Uterus (tissue), 4 donors: ENCODE data around the gene RGPD5. TPM values are rescaled to one million over a fixed set of nuclear protein-coding genes. Genes with fewer than 3 reads are reported as not detected.
"Not testable (repeated sequence)": the region's sequence is repeated elsewhere in the genome, so short reads cannot be mapped to it uniquely, and the experiment has no call there.

ENCODE experiments used
- DNase-seq, 2 donors: peaks; one replicate each; pipeline ENCODE4 v3.0.0-alpha.2; 2019 to 2020
- H3K27ac ChIP-seq, 2 donors: fragments of 200-600 bp; sonication (generic); 1 replicate in 1 of 2; 2 replicates in 1 of 2; pipeline ENCODE4 v1.5.1; 2016 to 2018
- H3K27me3 ChIP-seq, 2 donors: fragments of 200-600 bp; sonication (generic); one replicate each; pipeline ENCODE4 v1.5.1; 2018 to 2019; ENCODE audit warnings: control low read depth in 1 of 2
- H3K36me3 ChIP-seq, 2 donors: fragments of 200-600 bp; sonication (generic); one replicate each; pipeline ENCODE4 v1.5.1; 2019; ENCODE audit warnings: control low read depth in 1 of 2
- H3K4me1 ChIP-seq, 2 donors: fragments of 200-600 bp; sonication (generic); one replicate each; pipeline ENCODE4 v1.5.1; 2018 to 2019; ENCODE audit warnings: control low read depth in 1 of 2
- H3K4me3 ChIP-seq, 2 donors: fragments of 200-600 bp; sonication (generic); 1 replicate in 1 of 2; 2 replicates in 1 of 2; pipeline ENCODE4 v1.5.1; 2018 to 2019; ENCODE audit warnings: mild to moderate bottlenecking in 1 of 2
- H3K9me3 ChIP-seq, 2 donors: fragments of 200-600 bp; sonication (generic); one replicate each; pipeline ENCODE4 v1.5.1; 2019; ENCODE audit warnings: control low read depth in 1 of 2
- intact Hi-C: fragments of 100-400 bp; cut with DNase I; formaldehyde crosslinking; loops from one replicate; pipeline ENCODE4 v1.15.1; 2023; ENCODE audit warnings: low total_unique reads
- total RNA-seq, 4 donors: library from RNA; depleted of rRNA in 3 of 4; stranded (reverse); fragments of >200 nt in 3 of 4; gene quantifications; one replicate each; pipeline versions ENCODE4 v1.1.0 to v1.2.4, GENCODE V29; 2014 to 2023
- donor health status: DM: yes; HTN: yes; CAD: no.

RGPD5 gene
- total RNA-seq, 4 donors from 2014 or later = 10.5 to 111 (median 45.6) TPM

- H3K27ac ChIP-seq, H3K4me1 ChIP-seq, H3K4me3 ChIP-seq, DNase-seq, H3K27me3 ChIP-seq, H3K36me3 ChIP-seq, intact Hi-C loops, H3K9me3 ChIP-seq: not testable (repeated sequence)
These were observed 2.4 kb upstream of the RGPD5 start for GRCh38 chr2:109791530-109792279.

GRCh38 chr2:109792659-109793058 lies 1.4 kb upstream of the RGPD5 start:
- H3K27ac ChIP-seq, intact Hi-C loops, H3K9me3 ChIP-seq, H3K27me3 ChIP-seq, DNase-seq, H3K36me3 ChIP-seq, H3K4me1 ChIP-seq, H3K4me3 ChIP-seq: not testable (repeated sequence)

GRCh38 chr2:109871129-109871751 lies 77.1 kb downstream of the RGPD5 start:
- H3K36me3 ChIP-seq, intact Hi-C loops, H3K4me1 ChIP-seq, H3K27me3 ChIP-seq, H3K27ac ChIP-seq, DNase-seq, H3K9me3 ChIP-seq, H3K4me3 ChIP-seq: not testable (repeated sequence)

GRCh38 chr2:109876625-109877024 lies 82.5 kb downstream of the RGPD5 start:
- H3K36me3 ChIP-seq, DNase-seq, H3K4me3 ChIP-seq, H3K27ac ChIP-seq, intact Hi-C loops, H3K4me1 ChIP-seq, H3K27me3 ChIP-seq, H3K9me3 ChIP-seq: not testable (repeated sequence)

GRCh38 chr2:109882112-109882511 lies 88.0 kb downstream of the RGPD5 start:
- H3K27me3 ChIP-seq, H3K4me3 ChIP-seq, DNase-seq, intact Hi-C loops, H3K9me3 ChIP-seq, H3K27ac ChIP-seq, H3K36me3 ChIP-seq, H3K4me1 ChIP-seq: not testable (repeated sequence)

- DNase-seq, H3K9me3 ChIP-seq, intact Hi-C loops: not testable (repeated sequence)
These were observed 94.3 kb downstream of the RGPD5 start for GRCh38 chr2:109888414-109888813.

GRCh38 chr2:109889909-109890308 lies 95.8 kb downstream of the RGPD5 start:
- H3K36me3 ChIP-seq, intact Hi-C loops, H3K9me3 ChIP-seq, H3K27ac ChIP-seq, H3K27me3 ChIP-seq, H3K4me3 ChIP-seq, DNase-seq, H3K4me1 ChIP-seq: not testable (repeated sequence)

More at GRCh38 chr2:109888414-109888813, 94.3 kb downstream of the RGPD5 start:
- not testable (repeated sequence) for H3K4me1 ChIP-seq, H3K27ac ChIP-seq, H3K4me3 ChIP-seq, H3K27me3 ChIP-seq, H3K36me3 ChIP-seq

GRCh38 chr2:109891024-109891423 lies 96.9 kb downstream of the RGPD5 start:
- H3K9me3 ChIP-seq, H3K27me3 ChIP-seq, DNase-seq, H3K4me1 ChIP-seq, intact Hi-C loops, H3K36me3 ChIP-seq, H3K4me3 ChIP-seq, H3K27ac ChIP-seq: not testable (repeated sequence)

GRCh38 chr2:109893736-109894135 lies 99.6 kb downstream of the RGPD5 start:
- H3K27me3 ChIP-seq, intact Hi-C loops, H3K4me1 ChIP-seq, H3K36me3 ChIP-seq, H3K27ac ChIP-seq, DNase-seq, H3K4me3 ChIP-seq, H3K9me3 ChIP-seq: not testable (repeated sequence)

- H3K4me1 ChIP-seq, H3K36me3 ChIP-seq, H3K27ac ChIP-seq, intact Hi-C loops, DNase-seq, H3K9me3 ChIP-seq, H3K4me3 ChIP-seq, H3K27me3 ChIP-seq: not testable (repeated sequence)
These were observed 100.0 kb downstream of the RGPD5 start for GRCh38 chr2:109894141-109894540.

GRCh38 chr2:109895090-109895869 lies 101.2 kb downstream of the RGPD5 start:
- DNase-seq, intact Hi-C loops, H3K4me3 ChIP-seq: not testable (repeated sequence)

GRCh38 chr2:109896212-109896611 lies 102.1 kb downstream of the RGPD5 start:
- H3K9me3 ChIP-seq, intact Hi-C loops: not testable (repeated sequence)

More at GRCh38 chr2:109895090-109895869, 101.2 kb downstream of the RGPD5 start:
- not testable (repeated sequence) for H3K4me1 ChIP-seq, H3K9me3 ChIP-seq, H3K27ac ChIP-seq, H3K36me3 ChIP-seq, H3K27me3 ChIP-seq

GRCh38 chr2:109897769-109898461 lies 103.8 kb downstream of the RGPD5 start:
- H3K27ac ChIP-seq, H3K27me3 ChIP-seq, H3K4me3 ChIP-seq, H3K4me1 ChIP-seq, DNase-seq, intact Hi-C loops, H3K36me3 ChIP-seq, H3K9me3 ChIP-seq: not testable (repeated sequence)

More at GRCh38 chr2:109896212-109896611, 102.1 kb downstream of the RGPD5 start:
- H3K36me3 ChIP-seq, DNase-seq, H3K4me1 ChIP-seq, H3K27me3 ChIP-seq, H3K4me3 ChIP-seq, H3K27ac ChIP-seq: not testable (repeated sequence)
